Fibroblast of pulmonary artery (primary cell): ENCODE results near the gene SLC25A21.

ENCODE experiments used
- DNase-seq: peaks from one replicate; pipeline ENCODE4 v3.0.0-alpha.2; 2010; ENCODE audit warnings: low read depth
- H3K4me3 ChIP-seq: replicated peaks from 2 replicates; pipeline ENCODE4 v1.5.1; 2011; ENCODE audit warnings: low read depth, mild to moderate bottlenecking, control low read depth, low read length, moderate library complexity
- CTCF ChIP-seq: IDR thresholded peaks from 2 replicates; pipeline ENCODE4 v1.5.1; 2011; ENCODE audit warnings: mild to moderate bottlenecking, control low read depth, low read length, inconsistent platforms; ENCODE audit errors: missing control alignments

Gene SLC25A21

DNA sequence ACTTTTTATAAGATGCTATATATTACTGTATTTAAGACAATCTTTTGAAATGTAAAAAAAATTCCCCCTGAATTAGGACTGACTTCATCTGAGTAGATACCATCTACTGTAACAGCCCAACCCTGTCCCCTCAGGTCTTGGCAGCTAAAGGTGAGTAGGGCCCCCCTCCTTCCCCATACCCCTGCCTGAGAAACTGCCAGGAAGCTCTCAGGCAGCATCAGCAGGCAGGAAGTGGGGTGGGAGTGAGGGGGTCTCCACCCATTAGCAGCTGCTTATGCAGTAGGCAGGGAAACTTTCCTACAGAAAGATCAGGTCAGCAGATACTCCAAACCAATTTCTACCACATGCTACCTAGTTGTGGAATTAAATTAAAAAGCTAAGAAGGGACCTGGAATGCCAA is 448.2 kb downstream of the SLC25A21 start:
- H3K4me3 ChIP-seq: no peak overlapping the region
- no peak for TF ChIP-seq CTCF
- no peak for DNase-seq

GRCh38 chr14:36723530-36723929 is 448.9 kb downstream of the SLC25A21 start:
- no peak for DNase-seq
- TF ChIP-seq CTCF: no peak
- no peak overlapping the region for H3K4me3 ChIP-seq

GRCh38 chr14:36721877-36722276 is 450.5 kb downstream of the SLC25A21 start:
- TF ChIP-seq CTCF: no peak
- no peak for DNase-seq
- H3K4me3 ChIP-seq: no peak overlapping the region

- no peak overlapping the region for H3K4me3 ChIP-seq
- no peak for TF ChIP-seq CTCF
- no peak for DNase-seq
Measured at GRCh38 chr14:36720657-36721056, 451.7 kb downstream of the SLC25A21 start.

DNA sequence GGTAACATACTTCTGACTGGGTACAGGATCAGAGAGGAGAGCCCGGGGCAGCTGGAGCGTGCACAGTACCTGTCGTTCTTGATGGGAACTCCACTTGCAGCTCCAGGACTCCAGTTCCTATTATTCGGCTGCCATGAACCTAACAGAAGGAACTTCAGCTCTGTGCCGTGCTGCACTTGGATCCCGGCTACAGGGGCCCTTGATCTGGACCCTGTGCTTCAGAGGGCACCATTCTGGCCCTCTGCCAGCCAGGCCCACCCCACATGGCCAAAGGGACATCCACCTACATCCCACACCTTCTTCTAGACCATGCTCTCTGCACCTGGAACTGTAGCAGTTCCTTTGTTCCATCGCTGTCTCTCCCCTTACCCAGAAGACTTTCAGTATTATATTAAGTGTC is 452.6 kb downstream of the SLC25A21 start:
- DNase-seq: no peak
- H3K4me3 ChIP-seq: no peak overlapping the region
- TF ChIP-seq CTCF: no peak

- peak; percentile 6 for DNase-seq
- no peak overlapping the region for H3K4me3 ChIP-seq
- no peak for TF ChIP-seq CTCF
Measured at GRCh38 chr14:36718216-36718615, 454.2 kb downstream of the SLC25A21 start.

DNA sequence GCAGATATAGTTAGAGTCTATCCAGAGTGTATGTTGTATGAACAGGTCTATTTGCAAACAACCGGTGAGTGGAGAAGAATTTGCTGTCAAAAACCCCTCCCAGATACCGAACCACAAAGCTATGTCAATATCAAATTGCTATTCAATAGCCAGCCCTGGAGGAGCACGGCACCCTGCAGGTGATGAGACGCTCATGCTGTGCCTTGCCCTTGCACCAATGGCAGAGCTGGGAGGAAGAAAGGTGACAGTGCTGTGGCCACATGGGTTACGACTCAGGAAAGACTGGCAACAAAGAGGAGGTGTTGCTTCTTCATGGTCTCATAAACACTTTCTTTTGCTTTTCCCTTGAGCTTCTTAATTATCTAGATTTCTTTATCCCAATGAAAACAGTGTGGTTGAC is 455.0 kb downstream of the SLC25A21 start:
- no peak for TF ChIP-seq CTCF
- no peak overlapping the region for H3K4me3 ChIP-seq
- no peak for DNase-seq
